Measurements from ENCODE around the gene SETD1B. TPM values are rescaled to one million over a fixed set of nuclear protein-coding genes. Genes with fewer than 3 reads are reported as not detected.

The SETD1B gene
- total RNA-seq, 4 donors from 2014 or later = 10.1 to 15.0 (median 11.6) TPM

DNA sequence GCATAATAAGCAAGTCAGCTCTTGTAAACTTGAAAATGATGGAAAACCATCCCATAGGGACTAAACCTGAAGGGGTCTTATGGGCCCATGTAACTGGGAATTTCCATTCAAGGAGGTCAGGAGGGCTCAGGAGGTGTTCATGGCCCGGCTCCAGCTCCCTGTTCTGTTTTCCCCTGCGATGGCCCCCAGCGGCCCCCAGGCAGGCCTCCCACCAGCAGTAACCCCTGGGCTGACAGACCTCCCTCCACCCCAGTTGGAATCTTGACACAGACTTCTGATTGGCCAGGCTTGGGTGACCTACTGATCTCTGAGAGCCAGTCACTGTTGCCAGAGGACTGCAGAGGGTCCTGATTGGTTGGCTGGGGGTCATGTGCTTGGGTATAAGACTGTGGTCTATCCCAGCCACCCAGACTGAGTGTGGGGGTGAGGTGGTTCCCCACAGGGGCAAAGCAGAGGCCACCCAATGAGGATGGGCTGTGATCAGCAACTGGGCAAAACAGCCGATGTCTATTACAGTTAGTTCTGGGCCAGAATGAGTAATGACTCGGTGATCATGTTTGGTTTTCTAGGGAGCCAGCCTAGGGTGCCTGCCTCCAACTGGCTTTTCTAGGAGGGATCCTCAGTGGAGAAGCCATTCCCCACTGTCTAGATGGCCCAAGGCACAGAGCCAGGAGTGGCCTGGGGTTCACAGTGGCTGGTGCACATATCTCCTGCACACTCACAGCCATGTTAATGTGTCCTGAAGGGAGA lies 37.3 kb upstream of the SETD1B start:
- no peak overlapping the region for H3K4me3 ChIP-seq (ENCODE audit: low read depth, poor library complexity, severe bottlenecking)
- intact Hi-C loops (cut with DNase I; ENCODE audit: low total_unique reads) = no loop called here
- WGBS, 2 donors = 74 to 80% methylated on average over 4 of the region's 5 CpGs
- no peak for TF ChIP-seq POLR2A (IDR thresholded peaks at IDR 0.05)
- TF ChIP-seq, protein P1, sequence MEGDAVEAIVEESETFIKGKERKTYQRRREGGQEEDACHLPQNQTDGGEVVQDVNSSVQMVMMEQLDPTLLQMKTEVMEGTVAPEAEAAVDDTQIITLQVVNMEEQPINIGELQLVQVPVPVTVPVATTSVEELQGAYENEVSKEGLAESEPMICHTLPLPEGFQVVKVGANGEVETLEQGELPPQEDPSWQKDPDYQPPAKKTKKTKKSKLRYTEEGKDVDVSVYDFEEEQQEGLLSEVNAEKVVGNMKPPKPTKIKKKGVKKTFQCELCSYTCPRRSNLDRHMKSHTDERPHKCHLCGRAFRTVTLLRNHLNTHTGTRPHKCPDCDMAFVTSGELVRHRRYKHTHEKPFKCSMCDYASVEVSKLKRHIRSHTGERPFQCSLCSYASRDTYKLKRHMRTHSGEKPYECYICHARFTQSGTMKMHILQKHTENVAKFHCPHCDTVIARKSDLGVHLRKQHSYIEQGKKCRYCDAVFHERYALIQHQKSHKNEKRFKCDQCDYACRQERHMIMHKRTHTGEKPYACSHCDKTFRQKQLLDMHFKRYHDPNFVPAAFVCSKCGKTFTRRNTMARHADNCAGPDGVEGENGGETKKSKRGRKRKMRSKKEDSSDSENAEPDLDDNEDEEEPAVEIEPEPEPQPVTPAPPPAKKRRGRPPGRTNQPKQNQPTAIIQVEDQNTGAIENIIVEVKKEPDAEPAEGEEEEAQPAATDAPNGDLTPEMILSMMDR (IDR thresholded peaks at IDR 0.05) = no peak
- no peak for DNase-seq (ENCODE audit: low spot score in 2 of 2)

GRCh38 chr12:121767525-121768016 lies 36.2 kb upstream of the SETD1B start:
- H3K4me3 ChIP-seq (ENCODE audit: low read depth, poor library complexity, severe bottlenecking) = no peak overlapping the region
- no peak for DNase-seq (ENCODE audit: low spot score in 2 of 2)
- intact Hi-C loops (cut with DNase I; ENCODE audit: low total_unique reads) = no loop called here
- WGBS, 2 donors = 48 to 49% methylated on average over 10 of the region's 10 CpGs
- no peak for TF ChIP-seq POLR2A (IDR thresholded peaks at IDR 0.05)
- TF ChIP-seq, protein P1 (IDR thresholded peaks at IDR 0.05) = no peak

- WGBS, 2 donors = 88 to 95% methylated on average over 9 of the region's 9 CpGs
- H3K4me3 ChIP-seq (ENCODE audit: low read depth, poor library complexity, severe bottlenecking) = no peak overlapping the region
- intact Hi-C loops (cut with DNase I; ENCODE audit: low total_unique reads) = no loop called here
- DNase-seq (ENCODE audit: low spot score in 2 of 2) = no peak
- no peak for TF ChIP-seq POLR2A (IDR thresholded peaks at IDR 0.05)
- TF ChIP-seq, protein P1 (IDR thresholded peaks at IDR 0.05) = no peak
These were observed 34.4 kb upstream of the SETD1B start for GRCh38 chr12:121769297-121769830.

- TF ChIP-seq POLR2A (IDR thresholded peaks at IDR 0.05) = no peak
- TF ChIP-seq, protein P1 (IDR thresholded peaks at IDR 0.05) = no peak
- 88% methylated on average over 10 to 11 of the region's 11 CpGs for WGBS, 2 donors
- intact Hi-C loops (cut with DNase I; ENCODE audit: low total_unique reads) = loop anchor here (5.0 kb wide), 1 partner anchor 73 kb away; no protein-coding TSS in a partner anchor
- DNase-seq (ENCODE audit: low spot score in 2 of 2) = no peak
- no peak overlapping the region for H3K4me3 ChIP-seq (ENCODE audit: low read depth, poor library complexity, severe bottlenecking)
These were observed 33.9 kb upstream of the SETD1B start for GRCh38 chr12:121769831-121770301.

DNA sequence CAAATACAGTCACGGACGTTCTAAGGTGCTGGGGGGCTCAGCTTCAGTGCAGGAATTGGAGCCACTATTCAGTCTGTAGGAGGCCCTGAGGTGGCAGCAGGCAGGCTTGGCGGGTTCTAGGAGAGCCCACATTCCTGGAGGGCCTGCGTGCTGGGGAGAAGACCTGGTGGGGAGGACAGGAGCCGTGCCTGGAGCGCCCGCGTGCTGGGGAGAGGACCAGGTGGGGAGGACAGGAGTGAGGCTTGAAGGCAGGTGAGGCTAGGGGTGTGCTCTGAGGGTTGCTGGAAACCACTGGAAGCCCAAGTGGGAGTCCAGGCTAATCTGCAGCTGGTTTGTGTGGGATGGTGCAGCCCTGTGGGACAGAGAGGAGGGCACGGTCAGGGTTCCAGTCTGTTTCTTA lies 33.4 kb upstream of the SETD1B start:
- no peak overlapping the region for H3K4me3 ChIP-seq (ENCODE audit: low read depth, poor library complexity, severe bottlenecking)
- DNase-seq (ENCODE audit: low spot score in 2 of 2) = no peak
- TF ChIP-seq, protein P1 (IDR thresholded peaks at IDR 0.05) = no peak
- no peak for TF ChIP-seq POLR2A (IDR thresholded peaks at IDR 0.05)
- intact Hi-C loops (cut with DNase I; ENCODE audit: low total_unique reads) = loop anchor here (5.0 kb wide), 1 partner anchor 73 kb away; no protein-coding TSS in a partner anchor
- WGBS, 2 donors = 80 to 93% methylated on average over 9 of the region's 9 CpGs
